ENCODE measurements around the gene SEMA4A.

DNA sequence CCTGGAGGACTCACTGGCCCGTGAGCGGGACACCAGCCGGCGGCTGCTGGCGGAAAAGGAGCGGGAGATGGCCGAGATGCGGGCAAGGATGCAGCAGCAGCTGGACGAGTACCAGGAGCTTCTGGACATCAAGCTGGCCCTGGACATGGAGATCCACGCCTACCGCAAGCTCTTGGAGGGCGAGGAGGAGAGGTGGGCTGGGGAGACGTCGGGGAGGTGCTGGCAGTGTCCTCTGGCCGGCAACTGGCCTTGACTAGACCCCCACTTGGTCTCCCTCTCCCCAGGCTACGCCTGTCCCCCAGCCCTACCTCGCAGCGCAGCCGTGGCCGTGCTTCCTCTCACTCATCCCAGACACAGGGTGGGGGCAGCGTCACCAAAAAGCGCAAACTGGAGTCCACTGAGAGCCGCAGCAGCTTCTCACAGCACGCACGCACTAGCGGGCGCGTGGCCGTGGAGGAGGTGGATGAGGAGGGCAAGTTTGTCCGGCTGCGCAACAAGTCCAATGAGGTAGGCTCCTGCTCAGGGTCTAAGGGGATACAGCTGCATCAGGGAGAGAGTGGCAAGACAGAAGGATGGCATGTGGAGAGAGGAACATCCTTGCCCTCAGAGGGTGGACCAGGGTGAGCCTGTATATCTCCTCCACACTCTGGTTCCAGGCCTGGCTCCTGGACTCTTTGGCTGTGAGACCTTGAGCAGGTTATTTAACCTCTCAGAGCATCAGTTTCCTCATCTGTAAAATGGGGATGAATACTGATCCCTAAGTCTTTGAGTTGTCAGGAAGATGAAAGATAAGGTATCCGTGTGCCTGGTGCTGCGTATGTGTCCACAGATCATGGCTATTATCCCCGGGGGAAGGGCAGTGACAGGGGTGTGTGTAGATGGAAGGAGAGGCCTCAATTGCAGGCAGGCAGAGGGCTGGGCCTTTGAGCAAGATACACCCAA lies 17.2 kb upstream of the SEMA4A start:
- TF ChIP-seq EP300 (IDR thresholded peaks at IDR 0.05; ENCODE audit: borderline replicate concordance in 1 of 2, low read depth in 1 of 2, low read length in 1 of 2): no peak
- no peak for TF ChIP-seq GABPA (IDR thresholded peaks at IDR 0.05; ENCODE audit: low read depth)
- TF ChIP-seq, protein P1, sequence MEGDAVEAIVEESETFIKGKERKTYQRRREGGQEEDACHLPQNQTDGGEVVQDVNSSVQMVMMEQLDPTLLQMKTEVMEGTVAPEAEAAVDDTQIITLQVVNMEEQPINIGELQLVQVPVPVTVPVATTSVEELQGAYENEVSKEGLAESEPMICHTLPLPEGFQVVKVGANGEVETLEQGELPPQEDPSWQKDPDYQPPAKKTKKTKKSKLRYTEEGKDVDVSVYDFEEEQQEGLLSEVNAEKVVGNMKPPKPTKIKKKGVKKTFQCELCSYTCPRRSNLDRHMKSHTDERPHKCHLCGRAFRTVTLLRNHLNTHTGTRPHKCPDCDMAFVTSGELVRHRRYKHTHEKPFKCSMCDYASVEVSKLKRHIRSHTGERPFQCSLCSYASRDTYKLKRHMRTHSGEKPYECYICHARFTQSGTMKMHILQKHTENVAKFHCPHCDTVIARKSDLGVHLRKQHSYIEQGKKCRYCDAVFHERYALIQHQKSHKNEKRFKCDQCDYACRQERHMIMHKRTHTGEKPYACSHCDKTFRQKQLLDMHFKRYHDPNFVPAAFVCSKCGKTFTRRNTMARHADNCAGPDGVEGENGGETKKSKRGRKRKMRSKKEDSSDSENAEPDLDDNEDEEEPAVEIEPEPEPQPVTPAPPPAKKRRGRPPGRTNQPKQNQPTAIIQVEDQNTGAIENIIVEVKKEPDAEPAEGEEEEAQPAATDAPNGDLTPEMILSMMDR (IDR thresholded peaks at IDR 0.05): no peak
- no peak for TF ChIP-seq MEF2A (IDR thresholded peaks at IDR 0.05; ENCODE audit: borderline replicate concordance, low read depth)
- TF ChIP-seq, protein P2, sequence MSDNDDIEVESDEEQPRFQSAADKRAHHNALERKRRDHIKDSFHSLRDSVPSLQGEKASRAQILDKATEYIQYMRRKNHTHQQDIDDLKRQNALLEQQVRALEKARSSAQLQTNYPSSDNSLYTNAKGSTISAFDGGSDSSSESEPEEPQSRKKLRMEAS (IDR thresholded peaks at IDR 0.05; ENCODE audit: low read depth): no peak
- TF ChIP-seq, protein P3, sequence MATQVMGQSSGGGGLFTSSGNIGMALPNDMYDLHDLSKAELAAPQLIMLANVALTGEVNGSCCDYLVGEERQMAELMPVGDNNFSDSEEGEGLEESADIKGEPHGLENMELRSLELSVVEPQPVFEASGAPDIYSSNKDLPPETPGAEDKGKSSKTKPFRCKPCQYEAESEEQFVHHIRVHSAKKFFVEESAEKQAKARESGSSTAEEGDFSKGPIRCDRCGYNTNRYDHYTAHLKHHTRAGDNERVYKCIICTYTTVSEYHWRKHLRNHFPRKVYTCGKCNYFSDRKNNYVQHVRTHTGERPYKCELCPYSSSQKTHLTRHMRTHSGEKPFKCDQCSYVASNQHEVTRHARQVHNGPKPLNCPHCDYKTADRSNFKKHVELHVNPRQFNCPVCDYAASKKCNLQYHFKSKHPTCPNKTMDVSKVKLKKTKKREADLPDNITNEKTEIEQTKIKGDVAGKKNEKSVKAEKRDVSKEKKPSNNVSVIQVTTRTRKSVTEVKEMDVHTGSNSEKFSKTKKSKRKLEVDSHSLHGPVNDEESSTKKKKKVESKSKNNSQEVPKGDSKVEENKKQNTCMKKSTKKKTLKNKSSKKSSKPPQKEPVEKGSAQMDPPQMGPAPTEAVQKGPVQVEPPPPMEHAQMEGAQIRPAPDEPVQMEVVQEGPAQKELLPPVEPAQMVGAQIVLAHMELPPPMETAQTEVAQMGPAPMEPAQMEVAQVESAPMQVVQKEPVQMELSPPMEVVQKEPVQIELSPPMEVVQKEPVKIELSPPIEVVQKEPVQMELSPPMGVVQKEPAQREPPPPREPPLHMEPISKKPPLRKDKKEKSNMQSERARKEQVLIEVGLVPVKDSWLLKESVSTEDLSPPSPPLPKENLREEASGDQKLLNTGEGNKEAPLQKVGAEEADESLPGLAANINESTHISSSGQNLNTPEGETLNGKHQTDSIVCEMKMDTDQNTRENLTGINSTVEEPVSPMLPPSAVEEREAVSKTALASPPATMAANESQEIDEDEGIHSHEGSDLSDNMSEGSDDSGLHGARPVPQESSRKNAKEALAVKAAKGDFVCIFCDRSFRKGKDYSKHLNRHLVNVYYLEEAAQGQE (IDR thresholded peaks at IDR 0.05; ENCODE audit: low read depth, low read length): no peak
- no peak for TF ChIP-seq POLR2AphosphoS5 (IDR thresholded peaks at IDR 0.05; ENCODE audit: low read depth, low read length)
- no peak for TF ChIP-seq SIN3A (IDR thresholded peaks at IDR 0.05; ENCODE audit: borderline replicate concordance, low read depth, low read length)
- TF ChIP-seq SMC3 (IDR thresholded peaks at IDR 0.05; ENCODE audit: low read depth, low read length): no peak
- no peak for TF ChIP-seq NFIC (IDR thresholded peaks at IDR 0.05; ENCODE audit: borderline replicate concordance)
- no peak for TF ChIP-seq JUND (IDR thresholded peaks at IDR 0.05)
- no peak for TF ChIP-seq MXI1 (IDR thresholded peaks at IDR 0.05; ENCODE audit: low read depth, low read length)
- TF ChIP-seq, protein P4, sequence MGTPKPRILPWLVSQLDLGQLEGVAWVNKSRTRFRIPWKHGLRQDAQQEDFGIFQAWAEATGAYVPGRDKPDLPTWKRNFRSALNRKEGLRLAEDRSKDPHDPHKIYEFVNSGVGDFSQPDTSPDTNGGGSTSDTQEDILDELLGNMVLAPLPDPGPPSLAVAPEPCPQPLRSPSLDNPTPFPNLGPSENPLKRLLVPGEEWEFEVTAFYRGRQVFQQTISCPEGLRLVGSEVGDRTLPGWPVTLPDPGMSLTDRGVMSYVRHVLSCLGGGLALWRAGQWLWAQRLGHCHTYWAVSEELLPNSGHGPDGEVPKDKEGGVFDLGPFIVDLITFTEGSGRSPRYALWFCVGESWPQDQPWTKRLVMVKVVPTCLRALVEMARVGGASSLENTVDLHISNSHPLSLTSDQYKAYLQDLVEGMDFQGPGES (IDR thresholded peaks at IDR 0.05; ENCODE audit: low read depth, low read length): no peak
